GM21529 (cell line): Measurements from ENCODE around the gene ASCL5.
A peak's percentile ranks its signal among the peaks of the same experiment; 100 is the strongest.

Source experiments
- ATAC-seq: cut with Tn5 transposase; IDR thresholded peaks from one replicate; pipeline ENCODE4 v1.9.1; 2021; ENCODE audit not compliant: unreplicated experiment

Gene ASCL5

GRCh38 chr1:201111672-201112071 lies 15.3 kb downstream of the ASCL5 start:
- ATAC-seq: no peak

GRCh38 chr1:201111156-201111555 lies 15.8 kb downstream of the ASCL5 start:
- ATAC-seq: no peak

DNA sequence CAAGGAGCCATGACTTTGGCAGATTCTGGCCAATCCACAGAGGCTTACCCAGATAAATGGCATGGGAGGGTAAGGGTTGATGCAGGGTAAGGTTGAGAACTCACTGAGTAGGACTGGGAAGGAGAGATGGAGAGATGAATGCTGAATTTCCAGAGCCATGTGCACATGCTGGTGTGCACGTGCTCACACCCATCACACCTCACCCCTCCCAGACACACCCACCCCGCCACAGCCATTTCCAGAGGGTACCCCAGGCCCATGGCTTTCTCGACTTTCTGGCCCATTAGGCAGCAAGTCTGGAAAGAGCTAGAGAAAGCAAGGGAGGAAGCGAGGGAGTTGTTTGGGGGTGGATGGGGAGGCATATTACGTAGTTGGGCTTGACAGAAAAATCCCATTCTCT lies 16.4 kb downstream of the ASCL5 start:
- ATAC-seq: no peak

DNA sequence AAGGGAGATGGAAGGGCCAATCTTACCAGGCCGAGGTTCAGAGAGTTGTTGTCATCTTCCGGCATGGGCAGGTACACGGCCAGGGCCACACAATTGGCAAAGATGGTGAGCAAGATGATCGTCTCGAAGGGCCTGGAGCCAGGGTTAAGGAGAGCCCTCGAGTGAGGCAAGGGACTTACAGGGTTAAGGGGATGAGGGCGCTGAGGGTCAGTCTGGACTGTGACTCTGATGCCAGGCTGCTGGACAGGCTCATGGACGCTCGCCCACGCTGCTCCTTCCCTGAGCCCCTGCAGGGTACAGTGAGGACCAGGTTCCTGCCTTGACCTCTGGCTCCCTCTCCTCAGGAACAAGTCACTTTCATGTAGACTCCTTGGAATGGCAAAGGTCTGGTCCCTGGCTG lies 16.8 kb downstream of the ASCL5 start:
- no peak for ATAC-seq

- no peak for ATAC-seq
Observed at GRCh38 chr1:201109651-201110050, 17.3 kb downstream of the ASCL5 start.

- no peak for ATAC-seq
Observed at GRCh38 chr1:201108614-201109013, 18.4 kb downstream of the ASCL5 start.

GRCh38 chr1:201105688-201106087 lies 21.3 kb downstream of the ASCL5 start:
- no peak for ATAC-seq

GRCh38 chr1:201104141-201104540 lies 22.8 kb downstream of the ASCL5 start:
- ATAC-seq: no peak

DNA sequence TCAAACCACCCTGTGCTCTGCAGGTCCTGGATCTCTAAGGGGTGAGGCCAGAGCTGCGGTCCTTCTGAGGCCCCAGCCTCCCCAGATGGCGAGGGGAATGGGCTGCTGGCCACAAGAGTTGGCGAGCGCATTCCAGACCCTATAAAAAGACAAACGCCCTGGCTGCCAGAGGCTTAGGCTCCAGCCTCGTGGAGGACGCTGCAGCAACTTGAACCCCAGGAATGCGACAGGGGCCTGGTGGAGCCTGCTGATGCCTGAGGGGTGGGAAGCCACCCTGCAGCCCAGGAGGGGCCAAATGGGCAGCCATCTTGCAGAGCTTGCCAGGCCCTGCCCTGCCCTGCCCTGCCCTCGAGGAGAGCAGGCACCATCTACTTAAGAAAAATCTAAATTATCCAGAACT lies 23.3 kb downstream of the ASCL5 start:
- ATAC-seq: no peak

DNA sequence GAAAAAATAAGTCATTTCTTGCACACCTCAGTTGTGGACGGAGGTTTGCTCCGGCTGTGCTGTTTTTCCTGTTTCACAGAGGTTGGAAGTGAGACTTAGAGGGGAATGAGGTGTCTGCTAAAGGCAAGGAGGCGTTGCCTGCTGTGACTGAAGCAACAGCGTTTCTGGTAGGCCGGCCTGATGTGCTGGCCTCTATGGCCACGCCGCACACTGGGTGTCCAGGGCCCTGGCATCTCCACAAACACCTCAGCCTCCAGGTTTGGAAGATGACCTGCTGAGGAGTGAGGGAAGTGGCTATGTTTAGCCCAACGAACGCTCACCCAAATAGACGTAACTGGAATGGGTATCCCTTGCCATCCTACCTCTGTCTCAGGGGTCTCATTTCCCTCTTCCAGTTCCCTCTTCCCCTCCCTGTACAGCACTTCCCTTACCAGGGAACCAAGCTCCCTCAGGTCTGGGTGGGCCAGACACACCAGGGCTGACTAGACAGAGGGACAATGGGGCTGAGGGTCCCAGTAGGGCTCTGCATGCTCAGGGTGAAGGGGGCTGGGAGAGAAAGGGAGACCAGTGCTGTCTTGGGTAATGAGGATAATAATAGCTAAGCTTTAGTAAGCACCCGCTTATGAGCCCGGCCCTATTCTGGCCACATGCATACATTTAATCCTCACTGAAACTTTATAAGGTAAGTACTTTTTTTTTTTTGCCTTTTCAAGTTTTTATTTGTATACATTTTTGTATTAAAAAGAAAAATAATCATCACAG lies 26.6 kb downstream of the ASCL5 start:
- no peak for ATAC-seq

DNA sequence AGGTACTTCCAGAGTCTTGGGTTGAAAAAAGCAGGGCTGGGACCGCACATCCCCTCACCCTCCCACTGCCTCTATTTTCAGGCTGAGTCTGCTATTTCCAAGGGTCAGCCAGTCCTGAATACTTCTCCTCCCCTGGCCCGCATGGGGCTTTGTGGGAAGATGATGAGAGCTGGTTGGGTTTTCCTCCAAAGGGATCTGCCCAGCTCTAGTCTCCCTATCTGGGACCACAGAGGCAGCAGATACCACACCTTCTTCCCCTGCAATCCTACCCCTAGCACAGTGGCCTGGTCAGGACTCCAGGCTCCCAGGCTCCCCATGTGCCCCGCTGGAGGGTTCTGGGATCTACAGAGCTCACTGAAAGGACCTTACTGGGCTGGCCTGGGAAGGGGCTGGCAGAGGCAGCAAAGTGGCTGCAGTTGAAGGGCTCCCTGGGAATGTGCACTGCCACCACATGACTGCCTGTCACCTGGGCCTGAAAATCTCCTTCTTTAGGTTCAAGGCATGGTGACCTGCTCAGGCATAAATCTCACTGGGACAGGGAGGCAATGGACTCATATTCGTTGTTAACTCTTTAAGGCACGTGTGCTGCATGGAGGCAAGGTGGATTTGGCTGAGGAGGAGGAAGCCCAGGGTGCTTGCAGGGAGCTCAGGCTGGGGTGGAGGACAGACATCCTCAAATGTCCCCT lies 27.8 kb downstream of the ASCL5 start:
- no peak for ATAC-seq

- ATAC-seq: no peak
Observed at GRCh38 chr1:201096977-201097856, 29.8 kb downstream of the ASCL5 start.

DNA sequence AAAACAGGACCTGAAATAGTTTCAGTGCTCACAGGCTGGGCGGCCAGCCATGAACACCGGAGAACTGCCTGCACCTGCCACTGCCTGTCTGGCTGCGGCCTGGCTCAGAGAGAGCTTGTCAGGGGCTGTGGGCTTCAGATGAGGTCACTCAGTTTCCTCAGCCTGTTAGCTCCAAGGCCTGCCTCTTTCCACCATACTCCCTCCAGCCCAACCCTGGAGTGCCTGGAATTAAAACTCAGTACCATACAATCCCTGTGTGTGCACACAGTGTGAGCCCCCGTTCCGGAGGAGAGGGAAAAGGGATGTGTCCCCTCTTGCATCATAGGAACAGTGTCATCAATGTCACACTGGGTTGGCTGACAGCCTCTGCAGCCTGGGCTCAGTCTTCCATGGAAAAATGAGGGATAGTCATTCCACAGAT lies 30.9 kb downstream of the ASCL5 start:
- ATAC-seq: peak; percentile 53

- ATAC-seq: no peak
Observed at GRCh38 chr1:201095581-201095980, 31.4 kb downstream of the ASCL5 start.

GRCh38 chr1:201094832-201095231 lies 32.2 kb downstream of the ASCL5 start:
- no peak for ATAC-seq

DNA sequence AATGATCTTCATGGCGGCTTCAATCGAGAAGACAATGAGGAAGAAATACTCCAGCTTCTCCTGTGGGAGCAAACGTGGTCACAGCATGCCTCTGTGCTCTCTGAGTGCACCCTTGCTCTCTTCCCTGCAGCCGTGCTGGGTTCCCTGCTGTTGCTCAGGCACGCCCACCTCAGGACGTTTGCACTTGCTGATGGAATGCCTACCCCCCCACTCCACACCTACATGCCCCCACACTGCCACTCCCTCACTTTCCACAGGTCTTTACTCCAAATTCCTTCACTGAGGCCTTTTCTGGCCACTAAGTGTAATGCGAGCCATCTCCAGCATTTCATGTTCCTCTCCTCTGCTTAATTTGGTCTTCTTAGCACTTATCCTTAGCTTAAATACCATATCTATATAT lies 33.0 kb downstream of the ASCL5 start:
- ATAC-seq: no peak

DNA sequence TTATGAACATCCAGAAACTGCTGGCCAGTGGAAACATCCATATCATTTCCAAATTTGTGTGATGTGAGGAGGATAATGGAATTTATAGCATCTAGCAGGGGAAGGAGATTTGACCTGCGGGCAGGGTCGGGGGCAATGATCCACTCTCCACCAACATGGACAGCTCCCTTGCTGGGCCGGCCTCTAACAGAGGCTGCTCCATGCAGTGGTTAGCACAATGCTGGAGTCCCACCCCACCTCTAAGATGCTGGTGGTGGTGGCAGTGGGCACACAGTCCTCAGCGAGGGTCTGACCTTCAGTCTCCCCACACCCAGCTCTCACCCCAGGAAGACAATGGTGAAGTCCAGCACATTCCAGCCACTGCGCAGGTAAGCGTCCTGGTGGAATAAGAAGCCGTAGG lies 33.4 kb downstream of the ASCL5 start:
- ATAC-seq: no peak

- no peak for ATAC-seq
Observed at GRCh38 chr1:201092738-201093137, 34.2 kb downstream of the ASCL5 start.

- no peak for ATAC-seq
Observed at GRCh38 chr1:201091256-201091655, 35.7 kb downstream of the ASCL5 start.

DNA sequence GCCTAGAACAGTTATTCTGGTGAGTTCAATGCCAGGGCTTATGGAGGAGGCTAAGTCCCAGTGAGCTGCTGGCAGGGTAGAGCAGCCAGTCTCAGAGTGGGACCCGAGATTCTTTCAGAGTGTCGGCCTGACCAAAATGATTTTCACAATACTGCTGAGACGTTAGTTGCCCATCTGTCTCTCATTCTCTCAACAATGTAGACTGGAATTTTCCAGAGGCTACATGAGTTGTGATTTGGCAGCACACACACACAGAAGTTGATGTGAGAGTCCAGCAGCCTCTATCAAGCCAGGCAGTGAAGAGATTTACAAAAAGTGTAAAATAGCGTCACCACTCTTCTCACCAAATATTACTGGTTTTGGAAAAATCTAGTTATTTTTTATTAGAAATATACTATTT lies 36.4 kb downstream of the ASCL5 start:
- no peak for ATAC-seq

GRCh38 chr1:201089596-201089995 lies 37.4 kb downstream of the ASCL5 start:
- ATAC-seq: no peak
